Panc1 (cell line): Measurements from ENCODE around the gene MORF4L2. TPM values are rescaled to one million over a fixed set of nuclear protein-coding genes. Genes with fewer than 3 reads are reported as not detected.

Experiments
- ATAC-seq: fragments of 200-7000 bp; cut with Tn5 transposase; 2 replicates; pipeline ENCODE4 v1.9.1; 2020; ENCODE audit warnings: mild to moderate bottlenecking, moderate library complexity
- BruUV-seq: library from RNA; stranded (reverse); fragments of 400-500 nt; replicated peaks from 2 replicates; lab custom pipeline; 2021; lab: Mats Ljungman, UMichigan
- CTCF ChIA-PET: fragments of 300-600 bp; sonication (Branson Sonifier 250); formaldehyde crosslinking; loops from one replicate; lab custom pipeline; 2022; ENCODE audit warnings: antibody characterized with exemption; lab: Charles Lee
- POLR2A ChIA-PET: fragments of 300-600 bp; sonication (Branson Sonifier 250); formaldehyde crosslinking; loops from one replicate; lab custom pipeline; 2022; ENCODE audit warnings: antibody characterized with exemption; lab: Charles Lee
- DNase-seq: peaks from one replicate; pipeline ENCODE4 v3.0.0-alpha.2; 2010; ENCODE audit warnings: low read depth, low spot score
- H3K27ac ChIP-seq: 2 replicates; pipeline ENCODE4 v1.5.1; 2011; ENCODE audit warnings: mild to moderate bottlenecking, low read length, inconsistent platforms
- H3K27me3 ChIP-seq: fragments of 200-500 bp; sonication (Bioruptor generic); 2 replicates; pipeline ENCODE4 v1.6.0; 2014; ENCODE audit warnings: low read length, inconsistent platforms; ENCODE audit not compliant: control insufficient read depth, insufficient read depth
- H3K36me3 ChIP-seq: fragments of 200-500 bp; sonication (Bioruptor generic); 2 replicates; pipeline ENCODE4 v1.5.1; 2014; ENCODE audit warnings: inconsistent platforms, mild to moderate bottlenecking, low read length, moderate library complexity; ENCODE audit not compliant: control insufficient read depth, insufficient read depth
- H3K4me1 ChIP-seq: 2 replicates; pipeline ENCODE4 v1.5.1; 2011; ENCODE audit warnings: inconsistent platforms, mild to moderate bottlenecking, low read length, moderate library complexity; ENCODE audit not compliant: control insufficient read depth, insufficient read depth
- H3K4me3 ChIP-seq, 2 experiments: 2 replicates each; pipeline ENCODE4 v1.5.1; 2011 to 2012; ENCODE audit warnings: low read depth in 2 of 2, low read length in 2 of 2, mild to moderate bottlenecking in 2 of 2, inconsistent platforms in 1 of 2, moderate library complexity in 1 of 2
- H3K9me3 ChIP-seq: fragments of 200-500 bp; sonication (Bioruptor generic); 2 replicates; pipeline ENCODE4 v1.5.1; 2014; ENCODE audit warnings: low read depth, mild to moderate bottlenecking, inconsistent platforms, low read length, moderate library complexity; ENCODE audit not compliant: control insufficient read depth, insufficient read depth
- CTCF ChIP-seq: fragments of 450-650 bp; IDR thresholded peaks from 2 replicates; pipeline ENCODE4 v1.5.1; 2017; ENCODE audit warnings: mild to moderate bottlenecking
- POLR2AphosphoS5 ChIP-seq: IDR thresholded peaks from 2 replicates; pipeline ENCODE4 v1.6.1; 2012; ENCODE audit warnings: mild to moderate bottlenecking, low read depth, low read length, moderate library complexity
- REST ChIP-seq, 2 experiments: IDR thresholded peaks; 2 replicates each; pipeline ENCODE4 v1.6.1; 2011 to 2012; ENCODE audit warnings: low read depth in 2 of 2, control low read depth in 1 of 2, low read length in 1 of 2, mild to moderate bottlenecking in 1 of 2, moderate library complexity in 1 of 2; ENCODE audit not compliant: insufficient read depth in 1 of 2
- SIN3A ChIP-seq: IDR thresholded peaks from 2 replicates; pipeline ENCODE4 v1.6.1; 2012; ENCODE audit warnings: low read depth, mild to moderate bottlenecking, low read length, moderate library complexity, borderline replicate concordance; ENCODE audit not compliant: insufficient read depth
- TCF7L2 ChIP-seq: IDR thresholded peaks from 2 replicates; pipeline ENCODE4 v1.6.1; 2011; ENCODE audit warnings: mild to moderate bottlenecking, low read depth, low read length, inconsistent platforms
- in situ Hi-C: cut with HindIII; loops from 2 replicates; pipeline ENCODE4 v1.10.0; 2016; ENCODE audit warnings: low sequenced_read_pairs, low pct_unique_long_range_greater_than_20kb
- intact Hi-C: fragments of 100-400 bp; cut with micrococcal nuclease; formaldehyde crosslinking; loops from one replicate; pipeline ENCODE4 v1.10.0; 2022; ENCODE audit not compliant: unreplicated experiment
- total RNA-seq: library from RNA; stranded (reverse); gene quantifications from one replicate; pipeline ENCODE4 v1.2.1, GENCODE V29; 2021; ENCODE audit not compliant: unreplicated experiment

MORF4L2 gene
- total RNA-seq, 1 experiment from 2014 or later: 500 TPM

GRCh38 chrX:103626855-103627254 is 59.6 kb downstream of the MORF4L2 start:
- no TSS peak for BruUV-seq
- ATAC-seq (no peak), DNase-seq (no peak)
- ChIA-PET CTCF (no interaction called here), POLR2A (no interaction called here)
- Histone ChIP-seq H3K27me3 (no peaks in the 10 kb centered on the region), H3K36me3 (no peaks in the 10 kb centered on the region), H3K9me3 (no peaks in the 10 kb centered on the region), H3K27ac (no peak overlapping the region; the same call in 1 of the 2 replicates), H3K4me1 (peaks cover 16% of the 10 kb centered on the region; the same call in 1 of the 2 replicates), H3K4me3 (no peak overlapping the region)
- in situ Hi-C loops (no loop called here), intact Hi-C loops (no loop called here)
- TF ChIP-seq POLR2AphosphoS5 (no peak), CTCF (no peak), SIN3A (no peak), REST (IDR thresholded peaks at IDR 0.05; ENCODE audit: insufficient read depth in 1 of 2, low read depth in 2 of 2, low read length in 1 of 2) (no peak), TCF7L2 (no peak)

Other genes starting within 250 kb of the MORF4L2 start
- 0.26 TPM for gene RAB40A, start 167.2 kb downstream of the MORF4L2 start, total RNA-seq
- gene TCEAL4, start 101.2 kb downstream of the MORF4L2 start, total RNA-seq: 84.1 TPM
- 23.8 TPM for gene TCEAL3, start 78.7 kb downstream of the MORF4L2 start, total RNA-seq
- 31.7 TPM for gene TCEAL1, start 57.7 kb downstream of the MORF4L2 start, total RNA-seq
- not detected for gene TMEM31, start 24.2 kb upstream of the MORF4L2 start, total RNA-seq
- 0.13 TPM for gene PLP1, start 90.1 kb upstream of the MORF4L2 start, total RNA-seq
- gene RAB9B, start 145.6 kb upstream of the MORF4L2 start, total RNA-seq: 0.62 TPM